ENCODE results near the gene XCL2.

Gene XCL2

DNA sequence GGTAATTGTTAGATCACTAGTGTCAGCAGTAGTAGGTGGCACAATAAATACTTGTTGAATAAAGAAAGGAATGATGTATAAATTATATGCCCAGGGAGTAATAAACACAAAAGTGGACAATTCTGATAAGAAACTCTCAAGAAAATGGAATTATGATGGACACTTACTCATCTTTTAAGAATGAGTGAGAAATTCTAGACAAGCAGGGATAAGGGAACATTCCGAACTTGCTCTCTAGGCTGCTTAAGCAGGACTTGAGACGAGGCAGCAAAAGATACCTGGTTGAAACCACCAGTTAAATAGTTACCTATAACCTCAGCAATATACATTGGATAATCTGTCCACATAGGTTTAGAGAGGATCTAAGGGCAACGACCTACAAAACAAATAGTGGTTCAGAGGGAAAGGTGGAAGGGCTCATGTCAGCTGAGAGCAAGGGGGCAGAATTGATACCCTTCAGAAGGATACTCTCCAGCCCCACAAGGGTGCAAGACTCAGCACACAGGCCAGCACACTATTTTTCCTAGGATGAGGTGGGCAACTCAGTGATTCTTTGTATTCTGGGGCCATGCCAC, 46.3 kb downstream of the XCL2 start:
- TF ChIP-seq, protein P1, sequence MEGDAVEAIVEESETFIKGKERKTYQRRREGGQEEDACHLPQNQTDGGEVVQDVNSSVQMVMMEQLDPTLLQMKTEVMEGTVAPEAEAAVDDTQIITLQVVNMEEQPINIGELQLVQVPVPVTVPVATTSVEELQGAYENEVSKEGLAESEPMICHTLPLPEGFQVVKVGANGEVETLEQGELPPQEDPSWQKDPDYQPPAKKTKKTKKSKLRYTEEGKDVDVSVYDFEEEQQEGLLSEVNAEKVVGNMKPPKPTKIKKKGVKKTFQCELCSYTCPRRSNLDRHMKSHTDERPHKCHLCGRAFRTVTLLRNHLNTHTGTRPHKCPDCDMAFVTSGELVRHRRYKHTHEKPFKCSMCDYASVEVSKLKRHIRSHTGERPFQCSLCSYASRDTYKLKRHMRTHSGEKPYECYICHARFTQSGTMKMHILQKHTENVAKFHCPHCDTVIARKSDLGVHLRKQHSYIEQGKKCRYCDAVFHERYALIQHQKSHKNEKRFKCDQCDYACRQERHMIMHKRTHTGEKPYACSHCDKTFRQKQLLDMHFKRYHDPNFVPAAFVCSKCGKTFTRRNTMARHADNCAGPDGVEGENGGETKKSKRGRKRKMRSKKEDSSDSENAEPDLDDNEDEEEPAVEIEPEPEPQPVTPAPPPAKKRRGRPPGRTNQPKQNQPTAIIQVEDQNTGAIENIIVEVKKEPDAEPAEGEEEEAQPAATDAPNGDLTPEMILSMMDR (IDR thresholded peaks at IDR 0.05; ENCODE audit: low read depth, low read length), result no peak
- DNase-seq (ENCODE audit: low read depth in 2 of 2), result no peak
- no peak overlapping the region for H3K4me3 ChIP-seq (replicated peaks in 1 of 2; ENCODE audit: low read depth in 2 of 2, low read length in 2 of 2)

DNA sequence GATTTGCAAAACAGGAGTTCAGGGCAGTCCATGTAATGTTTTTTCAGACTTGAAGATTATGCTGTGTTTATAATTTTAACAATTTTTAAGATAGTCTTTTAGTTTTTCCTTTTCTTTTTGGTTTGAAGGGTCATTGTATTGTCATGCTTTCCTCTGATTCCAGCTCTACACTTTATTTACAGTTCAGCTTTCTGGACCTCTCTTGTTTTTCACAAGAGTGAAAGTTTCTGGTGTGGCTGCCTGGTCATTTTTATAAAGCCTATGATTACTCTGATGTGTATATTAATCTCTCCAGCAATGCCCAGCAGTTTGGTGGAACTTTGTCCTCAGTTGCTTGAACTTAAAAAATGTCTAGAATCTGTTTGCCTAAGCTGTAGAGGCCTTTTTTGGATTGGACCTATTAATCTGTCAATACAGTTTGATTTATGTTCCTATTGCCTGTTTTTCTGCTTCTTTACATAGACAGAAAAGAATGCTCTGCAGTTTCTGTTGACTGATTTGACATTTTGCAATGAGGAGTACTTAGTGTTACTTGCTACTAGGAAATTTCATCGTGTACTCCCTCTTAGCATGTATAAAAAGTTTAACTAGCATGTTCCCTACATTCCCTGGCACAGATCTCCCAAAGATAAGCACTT, 52.2 kb downstream of the XCL2 start:
- DNase-seq (ENCODE audit: low read depth in 2 of 2), result no peak
- no peak overlapping the region for H3K4me3 ChIP-seq (replicated peaks in 1 of 2; ENCODE audit: low read depth in 2 of 2, low read length in 2 of 2)
- TF ChIP-seq, protein P1 (IDR thresholded peaks at IDR 0.05; ENCODE audit: low read depth, low read length), result no peak

Data from cardiac fibroblast (primary cell).